H1 (cell line): Measurements from ENCODE around the gene YBX2. TPM values are rescaled to one million over a fixed set of nuclear protein-coding genes. Genes with fewer than 3 reads are reported as not detected.

Experiments used
- BCL11A ChIP-seq, 2 experiments: IDR thresholded peaks; one replicate each; pipeline ENCODE4 v1.6.1; 2011; ENCODE audit warnings: low read depth in 2 of 2, low read length in 2 of 2, mild to moderate bottlenecking in 2 of 2
- CREB1 ChIP-seq: IDR thresholded peaks from 2 replicates; pipeline ENCODE4 v1.6.1; 2012; ENCODE audit warnings: inconsistent platforms
- KDM1A ChIP-seq: fragments of 200-600, 300-600 bp; sonication (generic); IDR thresholded peaks from 2 replicates; pipeline ENCODE4 v1.7.1; 2016; ENCODE audit warnings: mild to moderate bottlenecking, low read length, borderline replicate concordance
- KDM4A ChIP-seq: IDR thresholded peaks from one replicate; pipeline ENCODE4 v1.7.1; 2012; ENCODE audit warnings: low read depth, mild to moderate bottlenecking, moderate library complexity, low read length, inconsistent platforms; ENCODE audit not compliant: severe bottlenecking
- POLR2A ChIP-seq, 2 experiments: IDR thresholded peaks; 1 replicate in 1 of 2; 2 replicates in 1 of 2; pipeline ENCODE4 v1.6.1; 2011; ENCODE audit warnings: low read depth in 2 of 2, low read length in 2 of 2, mild to moderate bottlenecking in 2 of 2; ENCODE audit errors: control extremely low read depth in 1 of 2
- TBP ChIP-seq: IDR thresholded peaks from 2 replicates; pipeline ENCODE4 v1.6.1; 2011; ENCODE audit warnings: low read depth, low read length, improper control_type of control experiment
- polyA plus RNA-seq, 7 experiments: library from polyadenylated mRNA; depleted of rRNA in 3 of 7; stranded (reverse) in 5 of 7; unstranded in 2 of 7; fragments of >200 nt in 5 of 7; fragments of 200-250 nt in 2 of 7; gene quantifications; 1 replicate in 5 of 7; 2 replicates in 1 of 7; 4 replicates in 1 of 7; pipeline versions ENCODE4 v1.2.1 to v1.2.3, GENCODE V29; 2011 to 2013; ENCODE audit warnings: missing spikeins in 2 of 7, mixed read lengths in 2 of 7
- total RNA-seq: library from RNA; stranded (reverse); fragmentation: NEBNext Ultra II Directional; extraction: Animal tissue kit (Norgen Biotek cat#: 25700); gene quantifications from 2 replicates; pipeline ENCODE4 v1.2.1, GENCODE V29; 2021
- TF ChIP-seq, protein P1 (sequence below): fragments of 300-600 bp; sonication (generic); IDR thresholded peaks from 2 replicates; pipeline ENCODE4 v1.7.1; 2012; ENCODE audit warnings: low read length, moderate library complexity, mild to moderate bottlenecking, inconsistent platforms; ENCODE audit not compliant: insufficient replicate concordance
- TF ChIP-seq, protein P2 (sequence below), 3 experiments: IDR thresholded peaks; 1 replicate in 2 of 3; 2 replicates in 1 of 3; pipeline versions ENCODE4 v1.5.1 to v1.6.1; 2011; ENCODE audit warnings: low read length in 3 of 3, mild to moderate bottlenecking in 3 of 3, inconsistent platforms in 2 of 3, low read depth in 1 of 3, moderate library complexity in 1 of 3; ENCODE audit not compliant: insufficient read depth in 1 of 3; ENCODE audit errors: control extremely low read depth in 1 of 3

YBX2 gene
- total and polyA plus RNA-seq, 2 of the 8 experiments (the other 6 are each of a cell fraction or from before 2014, with no cell fraction given) = 19.2 to 30.5 TPM

DNA sequence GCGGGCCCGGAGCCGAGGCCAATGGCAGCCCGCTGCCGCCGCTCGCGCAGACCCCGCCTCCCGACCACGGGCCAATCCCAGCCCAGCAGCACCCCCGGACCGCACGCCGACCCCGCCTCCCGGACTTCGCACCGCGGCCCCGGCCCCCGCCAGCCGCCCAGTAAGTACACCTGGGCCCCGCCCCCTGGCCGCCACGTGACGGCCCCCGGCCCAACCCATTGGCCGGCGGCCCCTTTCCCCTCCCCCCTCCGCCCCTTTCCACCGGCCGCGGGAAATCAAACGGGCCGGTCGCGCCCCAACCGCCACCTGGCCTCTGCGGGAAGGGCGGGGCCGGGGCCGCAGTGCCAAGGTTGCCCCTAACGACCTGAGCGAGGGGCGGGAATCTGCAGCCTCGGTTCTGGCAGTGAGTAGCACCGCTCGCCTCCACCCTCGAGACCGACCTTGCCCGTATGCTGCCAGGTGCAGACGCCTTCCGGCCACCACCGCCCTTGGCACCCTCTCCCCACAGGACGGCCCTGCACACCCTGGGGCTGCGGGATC, at the start of gene YBX2 (continued):
- TF ChIP-seq, protein P1, sequence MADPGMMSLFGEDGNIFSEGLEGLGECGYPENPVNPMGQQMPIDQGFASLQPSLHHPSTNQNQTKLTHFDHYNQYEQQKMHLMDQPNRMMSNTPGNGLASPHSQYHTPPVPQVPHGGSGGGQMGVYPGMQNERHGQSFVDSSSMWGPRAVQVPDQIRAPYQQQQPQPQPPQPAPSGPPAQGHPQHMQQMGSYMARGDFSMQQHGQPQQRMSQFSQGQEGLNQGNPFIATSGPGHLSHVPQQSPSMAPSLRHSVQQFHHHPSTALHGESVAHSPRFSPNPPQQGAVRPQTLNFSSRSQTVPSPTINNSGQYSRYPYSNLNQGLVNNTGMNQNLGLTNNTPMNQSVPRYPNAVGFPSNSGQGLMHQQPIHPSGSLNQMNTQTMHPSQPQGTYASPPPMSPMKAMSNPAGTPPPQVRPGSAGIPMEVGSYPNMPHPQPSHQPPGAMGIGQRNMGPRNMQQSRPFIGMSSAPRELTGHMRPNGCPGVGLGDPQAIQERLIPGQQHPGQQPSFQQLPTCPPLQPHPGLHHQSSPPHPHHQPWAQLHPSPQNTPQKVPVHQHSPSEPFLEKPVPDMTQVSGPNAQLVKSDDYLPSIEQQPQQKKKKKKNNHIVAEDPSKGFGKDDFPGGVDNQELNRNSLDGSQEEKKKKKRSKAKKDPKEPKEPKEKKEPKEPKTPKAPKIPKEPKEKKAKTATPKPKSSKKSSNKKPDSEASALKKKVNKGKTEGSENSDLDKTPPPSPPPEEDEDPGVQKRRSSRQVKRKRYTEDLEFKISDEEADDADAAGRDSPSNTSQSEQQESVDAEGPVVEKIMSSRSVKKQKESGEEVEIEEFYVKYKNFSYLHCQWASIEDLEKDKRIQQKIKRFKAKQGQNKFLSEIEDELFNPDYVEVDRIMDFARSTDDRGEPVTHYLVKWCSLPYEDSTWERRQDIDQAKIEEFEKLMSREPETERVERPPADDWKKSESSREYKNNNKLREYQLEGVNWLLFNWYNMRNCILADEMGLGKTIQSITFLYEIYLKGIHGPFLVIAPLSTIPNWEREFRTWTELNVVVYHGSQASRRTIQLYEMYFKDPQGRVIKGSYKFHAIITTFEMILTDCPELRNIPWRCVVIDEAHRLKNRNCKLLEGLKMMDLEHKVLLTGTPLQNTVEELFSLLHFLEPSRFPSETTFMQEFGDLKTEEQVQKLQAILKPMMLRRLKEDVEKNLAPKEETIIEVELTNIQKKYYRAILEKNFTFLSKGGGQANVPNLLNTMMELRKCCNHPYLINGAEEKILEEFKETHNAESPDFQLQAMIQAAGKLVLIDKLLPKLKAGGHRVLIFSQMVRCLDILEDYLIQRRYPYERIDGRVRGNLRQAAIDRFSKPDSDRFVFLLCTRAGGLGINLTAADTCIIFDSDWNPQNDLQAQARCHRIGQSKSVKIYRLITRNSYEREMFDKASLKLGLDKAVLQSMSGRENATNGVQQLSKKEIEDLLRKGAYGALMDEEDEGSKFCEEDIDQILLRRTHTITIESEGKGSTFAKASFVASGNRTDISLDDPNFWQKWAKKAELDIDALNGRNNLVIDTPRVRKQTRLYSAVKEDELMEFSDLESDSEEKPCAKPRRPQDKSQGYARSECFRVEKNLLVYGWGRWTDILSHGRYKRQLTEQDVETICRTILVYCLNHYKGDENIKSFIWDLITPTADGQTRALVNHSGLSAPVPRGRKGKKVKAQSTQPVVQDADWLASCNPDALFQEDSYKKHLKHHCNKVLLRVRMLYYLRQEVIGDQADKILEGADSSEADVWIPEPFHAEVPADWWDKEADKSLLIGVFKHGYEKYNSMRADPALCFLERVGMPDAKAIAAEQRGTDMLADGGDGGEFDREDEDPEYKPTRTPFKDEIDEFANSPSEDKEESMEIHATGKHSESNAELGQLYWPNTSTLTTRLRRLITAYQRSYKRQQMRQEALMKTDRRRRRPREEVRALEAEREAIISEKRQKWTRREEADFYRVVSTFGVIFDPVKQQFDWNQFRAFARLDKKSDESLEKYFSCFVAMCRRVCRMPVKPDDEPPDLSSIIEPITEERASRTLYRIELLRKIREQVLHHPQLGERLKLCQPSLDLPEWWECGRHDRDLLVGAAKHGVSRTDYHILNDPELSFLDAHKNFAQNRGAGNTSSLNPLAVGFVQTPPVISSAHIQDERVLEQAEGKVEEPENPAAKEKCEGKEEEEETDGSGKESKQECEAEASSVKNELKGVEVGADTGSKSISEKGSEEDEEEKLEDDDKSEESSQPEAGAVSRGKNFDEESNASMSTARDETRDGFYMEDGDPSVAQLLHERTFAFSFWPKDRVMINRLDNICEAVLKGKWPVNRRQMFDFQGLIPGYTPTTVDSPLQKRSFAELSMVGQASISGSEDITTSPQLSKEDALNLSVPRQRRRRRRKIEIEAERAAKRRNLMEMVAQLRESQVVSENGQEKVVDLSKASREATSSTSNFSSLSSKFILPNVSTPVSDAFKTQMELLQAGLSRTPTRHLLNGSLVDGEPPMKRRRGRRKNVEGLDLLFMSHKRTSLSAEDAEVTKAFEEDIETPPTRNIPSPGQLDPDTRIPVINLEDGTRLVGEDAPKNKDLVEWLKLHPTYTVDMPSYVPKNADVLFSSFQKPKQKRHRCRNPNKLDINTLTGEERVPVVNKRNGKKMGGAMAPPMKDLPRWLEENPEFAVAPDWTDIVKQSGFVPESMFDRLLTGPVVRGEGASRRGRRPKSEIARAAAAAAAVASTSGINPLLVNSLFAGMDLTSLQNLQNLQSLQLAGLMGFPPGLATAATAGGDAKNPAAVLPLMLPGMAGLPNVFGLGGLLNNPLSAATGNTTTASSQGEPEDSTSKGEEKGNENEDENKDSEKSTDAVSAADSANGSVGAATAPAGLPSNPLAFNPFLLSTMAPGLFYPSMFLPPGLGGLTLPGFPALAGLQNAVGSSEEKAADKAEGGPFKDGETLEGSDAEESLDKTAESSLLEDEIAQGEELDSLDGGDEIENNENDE = no peak
- TF ChIP-seq, protein P2, sequence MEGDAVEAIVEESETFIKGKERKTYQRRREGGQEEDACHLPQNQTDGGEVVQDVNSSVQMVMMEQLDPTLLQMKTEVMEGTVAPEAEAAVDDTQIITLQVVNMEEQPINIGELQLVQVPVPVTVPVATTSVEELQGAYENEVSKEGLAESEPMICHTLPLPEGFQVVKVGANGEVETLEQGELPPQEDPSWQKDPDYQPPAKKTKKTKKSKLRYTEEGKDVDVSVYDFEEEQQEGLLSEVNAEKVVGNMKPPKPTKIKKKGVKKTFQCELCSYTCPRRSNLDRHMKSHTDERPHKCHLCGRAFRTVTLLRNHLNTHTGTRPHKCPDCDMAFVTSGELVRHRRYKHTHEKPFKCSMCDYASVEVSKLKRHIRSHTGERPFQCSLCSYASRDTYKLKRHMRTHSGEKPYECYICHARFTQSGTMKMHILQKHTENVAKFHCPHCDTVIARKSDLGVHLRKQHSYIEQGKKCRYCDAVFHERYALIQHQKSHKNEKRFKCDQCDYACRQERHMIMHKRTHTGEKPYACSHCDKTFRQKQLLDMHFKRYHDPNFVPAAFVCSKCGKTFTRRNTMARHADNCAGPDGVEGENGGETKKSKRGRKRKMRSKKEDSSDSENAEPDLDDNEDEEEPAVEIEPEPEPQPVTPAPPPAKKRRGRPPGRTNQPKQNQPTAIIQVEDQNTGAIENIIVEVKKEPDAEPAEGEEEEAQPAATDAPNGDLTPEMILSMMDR (IDR thresholded peaks at IDR 0.05; ENCODE audit: control extremely low read depth in 1 of 3, insufficient read depth in 1 of 3, low read depth in 1 of 3, low read length in 3 of 3) = no peak; a peak in 1 of 4 replicates
- no peak for TF ChIP-seq TBP
- TF ChIP-seq BCL11A (IDR thresholded peaks at IDR 0.05; ENCODE audit: low read depth in 2 of 2, low read length in 2 of 2) = no peak
- no peak for TF ChIP-seq KDM1A
- 0 out of 2 replicates have a peak, but pooled peaks have one; percentile 21 for TF ChIP-seq CREB1
- peak; percentile 57 for TF ChIP-seq KDM4A
- TF ChIP-seq POLR2A (IDR thresholded peaks at IDR 0.05; ENCODE audit: control extremely low read depth in 1 of 2, low read depth in 2 of 2, low read length in 2 of 2) = no peak
